GM18526 (cell line): ENCODE measurements around the gene SLC36A2.

Experiments used
- POLR2A ChIP-seq: IDR thresholded peaks from 3 replicates; pipeline ENCODE4 v1.6.1; 2011; ENCODE audit not compliant: insufficient read length; ENCODE audit errors: extremely low read depth

Gene SLC36A2

GRCh38 chr5:151267491-151268260 is 79.7 kb downstream of the SLC36A2 start:
- no peak for TF ChIP-seq POLR2A
